ENCODE data around the gene ITGB4. TPM values are rescaled to one million over a fixed set of nuclear protein-coding genes. Genes with fewer than 3 reads are reported as not detected.
A peak's percentile ranks its signal among the peaks of the same experiment; 100 is the strongest.

ITGB4 gene
- total and polyA plus RNA-seq, 2 of the 13 experiments (the other 11 are each of a cell fraction or from before 2014, with no cell fraction given), result 6.9 to 14.5 TPM

DNA sequence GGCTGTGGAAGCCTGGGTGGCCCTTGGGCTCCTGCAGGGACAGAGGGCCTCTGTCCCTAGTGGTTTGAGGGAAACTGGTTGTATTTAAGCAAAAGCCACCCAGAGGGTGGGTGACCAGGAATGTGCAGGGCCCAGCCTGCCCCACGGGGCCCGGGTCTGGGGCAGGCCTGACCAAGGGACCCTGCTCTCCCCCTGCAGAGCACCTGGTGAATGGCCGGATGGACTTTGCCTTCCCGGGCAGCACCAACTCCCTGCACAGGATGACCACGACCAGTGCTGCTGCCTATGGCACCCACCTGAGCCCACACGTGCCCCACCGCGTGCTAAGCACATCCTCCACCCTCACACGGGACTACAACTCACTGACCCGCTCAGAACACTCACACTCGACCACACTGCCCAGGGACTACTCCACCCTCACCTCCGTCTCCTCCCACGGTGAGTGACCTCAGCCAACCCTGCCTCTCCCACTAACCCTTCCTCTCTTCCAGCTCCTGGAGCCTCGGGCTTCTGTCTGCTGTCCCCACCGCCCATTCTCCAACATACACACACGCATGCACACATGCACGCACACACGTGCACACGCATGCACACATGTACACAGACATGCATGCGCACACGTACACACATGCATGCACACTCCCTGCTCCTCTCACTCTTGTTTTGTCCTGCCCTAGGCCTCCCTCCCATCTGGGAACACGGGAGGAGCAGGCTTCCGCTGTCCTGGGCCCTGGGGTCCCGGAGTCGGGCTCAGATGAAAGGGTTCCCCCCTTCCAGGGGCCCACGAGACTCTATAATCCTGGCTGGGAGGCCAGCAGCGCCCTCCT is 33.3 kb downstream of the ITGB4 start (continued):
- TF ChIP-seq MTA1 (CRISPR knock-in tag; IDR thresholded peaks at IDR 0.05; ENCODE audit: borderline replicate concordance) (peak; percentile 93), SALL2 (CRISPR knock-in tag; IDR thresholded peaks at IDR 0.05) (peak; percentile 0; the same call in 1 of the 2 replicates), PTBP1 (IDR thresholded peaks at IDR 0.05; ENCODE audit: low read depth, low read length, poor library complexity, severe bottlenecking) (no peak), ZNF564 (CRISPR knock-in tag; IDR thresholded peaks at IDR 0.05) (peak; percentile 74), HDAC1 (CRISPR knock-in tag; IDR thresholded peaks at IDR 0.05) (0 out of 2 replicates have a peak, but pooled peaks have one; percentile 26), GABPB1 (CRISPR knock-in tag; IDR thresholded peaks at IDR 0.05) (peak; percentile 36; the same call in 1 of the 2 replicates), GTF2F1 (IDR thresholded peaks at IDR 0.05; ENCODE audit: low read length) (no peak)
- TF ChIP-seq, protein P1, sequence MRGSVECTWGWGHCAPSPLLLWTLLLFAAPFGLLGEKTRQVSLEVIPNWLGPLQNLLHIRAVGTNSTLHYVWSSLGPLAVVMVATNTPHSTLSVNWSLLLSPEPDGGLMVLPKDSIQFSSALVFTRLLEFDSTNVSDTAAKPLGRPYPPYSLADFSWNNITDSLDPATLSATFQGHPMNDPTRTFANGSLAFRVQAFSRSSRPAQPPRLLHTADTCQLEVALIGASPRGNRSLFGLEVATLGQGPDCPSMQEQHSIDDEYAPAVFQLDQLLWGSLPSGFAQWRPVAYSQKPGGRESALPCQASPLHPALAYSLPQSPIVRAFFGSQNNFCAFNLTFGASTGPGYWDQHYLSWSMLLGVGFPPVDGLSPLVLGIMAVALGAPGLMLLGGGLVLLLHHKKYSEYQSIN (CRISPR knock-in tag; IDR thresholded peaks at IDR 0.05; ENCODE audit: borderline replicate concordance), result no peak
- TF ChIP-seq, protein P2, sequence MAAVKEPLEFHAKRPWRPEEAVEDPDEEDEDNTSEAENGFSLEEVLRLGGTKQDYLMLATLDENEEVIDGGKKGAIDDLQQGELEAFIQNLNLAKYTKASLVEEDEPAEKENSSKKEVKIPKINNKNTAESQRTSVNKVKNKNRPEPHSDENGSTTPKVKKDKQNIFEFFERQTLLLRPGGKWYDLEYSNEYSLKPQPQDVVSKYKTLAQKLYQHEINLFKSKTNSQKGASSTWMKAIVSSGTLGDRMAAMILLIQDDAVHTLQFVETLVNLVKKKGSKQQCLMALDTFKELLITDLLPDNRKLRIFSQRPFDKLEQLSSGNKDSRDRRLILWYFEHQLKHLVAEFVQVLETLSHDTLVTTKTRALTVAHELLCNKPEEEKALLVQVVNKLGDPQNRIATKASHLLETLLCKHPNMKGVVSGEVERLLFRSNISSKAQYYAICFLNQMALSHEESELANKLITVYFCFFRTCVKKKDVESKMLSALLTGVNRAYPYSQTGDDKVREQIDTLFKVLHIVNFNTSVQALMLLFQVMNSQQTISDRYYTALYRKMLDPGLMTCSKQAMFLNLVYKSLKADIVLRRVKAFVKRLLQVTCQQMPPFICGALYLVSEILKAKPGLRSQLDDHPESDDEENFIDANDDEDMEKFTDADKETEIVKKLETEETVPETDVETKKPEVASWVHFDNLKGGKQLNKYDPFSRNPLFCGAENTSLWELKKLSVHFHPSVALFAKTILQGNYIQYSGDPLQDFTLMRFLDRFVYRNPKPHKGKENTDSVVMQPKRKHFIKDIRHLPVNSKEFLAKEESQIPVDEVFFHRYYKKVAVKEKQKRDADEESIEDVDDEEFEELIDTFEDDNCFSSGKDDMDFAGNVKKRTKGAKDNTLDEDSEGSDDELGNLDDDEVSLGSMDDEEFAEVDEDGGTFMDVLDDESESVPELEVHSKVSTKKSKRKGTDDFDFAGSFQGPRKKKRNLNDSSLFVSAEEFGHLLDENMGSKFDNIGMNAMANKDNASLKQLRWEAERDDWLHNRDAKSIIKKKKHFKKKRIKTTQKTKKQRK (IDR thresholded peaks at IDR 0.05; ENCODE audit: low read length), result no peak
- TF ChIP-seq, protein P3, sequence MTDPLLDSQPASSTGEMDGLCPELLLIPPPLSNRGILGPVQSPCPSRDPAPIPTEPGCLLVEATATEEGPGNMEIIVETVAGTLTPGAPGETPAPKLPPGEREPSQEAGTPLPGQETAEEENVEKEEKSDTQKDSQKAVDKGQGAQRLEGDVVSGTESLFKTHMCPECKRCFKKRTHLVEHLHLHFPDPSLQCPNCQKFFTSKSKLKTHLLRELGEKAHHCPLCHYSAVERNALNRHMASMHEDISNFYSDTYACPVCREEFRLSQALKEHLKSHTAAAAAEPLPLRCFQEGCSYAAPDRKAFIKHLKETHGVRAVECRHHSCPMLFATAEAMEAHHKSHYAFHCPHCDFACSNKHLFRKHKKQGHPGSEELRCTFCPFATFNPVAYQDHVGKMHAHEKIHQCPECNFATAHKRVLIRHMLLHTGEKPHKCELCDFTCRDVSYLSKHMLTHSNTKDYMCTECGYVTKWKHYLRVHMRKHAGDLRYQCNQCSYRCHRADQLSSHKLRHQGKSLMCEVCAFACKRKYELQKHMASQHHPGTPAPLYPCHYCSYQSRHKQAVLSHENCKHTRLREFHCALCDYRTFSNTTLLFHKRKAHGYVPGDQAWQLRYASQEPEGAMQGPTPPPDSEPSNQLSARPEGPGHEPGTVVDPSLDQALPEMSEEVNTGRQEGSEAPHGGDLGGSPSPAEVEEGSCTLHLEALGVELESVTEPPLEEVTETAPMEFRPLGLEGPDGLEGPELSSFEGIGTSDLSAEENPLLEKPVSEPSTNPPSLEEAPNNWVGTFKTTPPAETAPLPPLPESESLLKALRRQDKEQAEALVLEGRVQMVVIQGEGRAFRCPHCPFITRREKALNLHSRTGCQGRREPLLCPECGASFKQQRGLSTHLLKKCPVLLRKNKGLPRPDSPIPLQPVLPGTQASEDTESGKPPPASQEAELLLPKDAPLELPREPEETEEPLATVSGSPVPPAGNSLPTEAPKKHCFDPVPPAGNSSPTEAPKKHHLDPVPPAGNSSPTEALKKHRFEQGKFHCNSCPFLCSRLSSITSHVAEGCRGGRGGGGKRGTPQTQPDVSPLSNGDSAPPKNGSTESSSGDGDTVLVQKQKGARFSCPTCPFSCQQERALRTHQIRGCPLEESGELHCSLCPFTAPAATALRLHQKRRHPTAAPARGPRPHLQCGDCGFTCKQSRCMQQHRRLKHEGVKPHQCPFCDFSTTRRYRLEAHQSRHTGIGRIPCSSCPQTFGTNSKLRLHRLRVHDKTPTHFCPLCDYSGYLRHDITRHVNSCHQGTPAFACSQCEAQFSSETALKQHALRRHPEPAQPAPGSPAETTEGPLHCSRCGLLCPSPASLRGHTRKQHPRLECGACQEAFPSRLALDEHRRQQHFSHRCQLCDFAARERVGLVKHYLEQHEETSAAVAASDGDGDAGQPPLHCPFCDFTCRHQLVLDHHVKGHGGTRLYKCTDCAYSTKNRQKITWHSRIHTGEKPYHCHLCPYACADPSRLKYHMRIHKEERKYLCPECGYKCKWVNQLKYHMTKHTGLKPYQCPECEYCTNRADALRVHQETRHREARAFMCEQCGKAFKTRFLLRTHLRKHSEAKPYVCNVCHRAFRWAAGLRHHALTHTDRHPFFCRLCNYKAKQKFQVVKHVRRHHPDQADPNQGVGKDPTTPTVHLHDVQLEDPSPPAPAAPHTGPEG (CRISPR knock-in tag; IDR thresholded peaks at IDR 0.05), result no peak
- TF ChIP-seq, protein P4, sequence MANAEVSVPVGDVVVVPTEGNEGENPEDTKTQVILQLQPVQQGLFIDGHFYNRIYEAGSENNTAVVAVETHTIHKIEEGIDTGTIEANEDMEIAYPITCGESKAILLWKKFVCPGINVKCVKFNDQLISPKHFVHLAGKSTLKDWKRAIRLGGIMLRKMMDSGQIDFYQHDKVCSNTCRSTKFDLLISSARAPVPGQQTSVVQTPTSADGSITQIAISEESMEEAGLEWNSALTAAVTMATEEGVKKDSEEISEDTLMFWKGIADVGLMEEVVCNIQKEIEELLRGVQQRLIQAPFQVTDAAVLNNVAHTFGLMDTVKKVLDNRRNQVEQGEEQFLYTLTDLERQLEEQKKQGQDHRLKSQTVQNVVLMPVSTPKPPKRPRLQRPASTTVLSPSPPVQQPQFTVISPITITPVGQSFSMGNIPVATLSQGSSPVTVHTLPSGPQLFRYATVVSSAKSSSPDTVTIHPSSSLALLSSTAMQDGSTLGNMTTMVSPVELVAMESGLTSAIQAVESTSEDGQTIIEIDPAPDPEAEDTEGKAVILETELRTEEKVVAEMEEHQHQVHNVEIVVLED (CRISPR knock-in tag; IDR thresholded peaks at IDR 0.05; ENCODE audit: borderline replicate concordance), result peak; percentile 46; the same call in 1 of the 2 replicates
- TF ChIP-seq, protein P5, sequence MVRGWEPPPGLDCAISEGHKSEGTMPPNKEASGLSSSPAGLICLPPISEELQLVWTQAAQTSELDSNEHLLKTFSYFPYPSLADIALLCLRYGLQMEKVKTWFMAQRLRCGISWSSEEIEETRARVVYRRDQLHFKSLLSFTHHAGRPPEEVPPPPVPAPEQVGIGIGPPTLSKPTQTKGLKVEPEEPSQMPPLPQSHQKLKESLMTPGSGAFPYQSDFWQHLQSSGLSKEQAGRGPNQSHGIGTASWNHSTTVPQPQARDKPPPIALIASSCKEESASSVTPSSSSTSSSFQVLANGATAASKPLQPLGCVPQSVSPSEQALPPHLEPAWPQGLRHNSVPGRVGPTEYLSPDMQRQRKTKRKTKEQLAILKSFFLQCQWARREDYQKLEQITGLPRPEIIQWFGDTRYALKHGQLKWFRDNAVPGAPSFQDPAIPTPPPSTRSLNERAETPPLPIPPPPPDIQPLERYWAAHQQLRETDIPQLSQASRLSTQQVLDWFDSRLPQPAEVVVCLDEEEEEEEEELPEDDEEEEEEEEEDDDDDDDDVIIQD (CRISPR knock-in tag; IDR thresholded peaks at IDR 0.05; ENCODE audit: low read depth), result peak; percentile 30; the same call in 1 of the 2 replicates
